Colonic mucosa (tissue), 4 donors: Measurements from ENCODE around the gene GFI1B. TPM values are rescaled to one million over a fixed set of nuclear protein-coding genes. Genes with fewer than 3 reads are reported as not detected.

Experiments
- DNase-seq: peaks from one replicate; pipeline ENCODE4 v3.0.0-alpha.2; 2020
- H3K27ac ChIP-seq: fragments of 200-600 bp; one replicate; pipeline ENCODE4 v1.8.0; 2021
- H3K27me3 ChIP-seq: fragments of 200-600 bp; one replicate; pipeline ENCODE4 v1.8.0; 2021
- H3K36me3 ChIP-seq: fragments of 200-600 bp; one replicate; pipeline ENCODE4 v1.8.0; 2021
- H3K4me1 ChIP-seq: fragments of 200-600 bp; one replicate; pipeline ENCODE4 v1.8.0; 2021; ENCODE audit warnings: mild to moderate bottlenecking
- H3K4me3 ChIP-seq: fragments of 200-600 bp; one replicate; pipeline ENCODE4 v1.8.0; 2021
- H3K9ac ChIP-seq, 2 donors: one replicate each; pipeline ENCODE4 v1.7.0; 2013; ENCODE audit warnings: control low read depth in 2 of 2, low read depth in 2 of 2, low read length in 2 of 2
- H3K9me3 ChIP-seq: fragments of 200-600 bp; one replicate; pipeline ENCODE4 v1.8.0; 2021
- intact Hi-C: fragments of 100-400 bp; cut with DNase I; formaldehyde crosslinking; loops from one replicate; pipeline ENCODE4 v1.14.1; 2022
- total RNA-seq, 2 donors: library from RNA; stranded (reverse); fragmentation: NEBNext Ultra II Directional in 1 of 2; extraction: Animal tissue kit (Norgen Biotek cat#: 25700) in 1 of 2; gene quantifications; one replicate each; pipeline ENCODE4 v1.2.1, GENCODE V29; 2021
- TF ChIP-seq, protein P1 (sequence below): fragments of 200-600 bp; IDR thresholded peaks from one replicate; pipeline ENCODE4 v1.8.0; 2022; ENCODE audit warnings: antibody characterized with exemption, mild to moderate bottlenecking
- donor health status: healthy.
- donor health status: DM: no; HTN: no; CAD: no.
- donor health status: DM: no; HTN: no; CAD: no.

Gene GFI1B
- total RNA-seq, 2 donors from 2014 or later, result 1.1 to 1.3 TPM

DNA sequence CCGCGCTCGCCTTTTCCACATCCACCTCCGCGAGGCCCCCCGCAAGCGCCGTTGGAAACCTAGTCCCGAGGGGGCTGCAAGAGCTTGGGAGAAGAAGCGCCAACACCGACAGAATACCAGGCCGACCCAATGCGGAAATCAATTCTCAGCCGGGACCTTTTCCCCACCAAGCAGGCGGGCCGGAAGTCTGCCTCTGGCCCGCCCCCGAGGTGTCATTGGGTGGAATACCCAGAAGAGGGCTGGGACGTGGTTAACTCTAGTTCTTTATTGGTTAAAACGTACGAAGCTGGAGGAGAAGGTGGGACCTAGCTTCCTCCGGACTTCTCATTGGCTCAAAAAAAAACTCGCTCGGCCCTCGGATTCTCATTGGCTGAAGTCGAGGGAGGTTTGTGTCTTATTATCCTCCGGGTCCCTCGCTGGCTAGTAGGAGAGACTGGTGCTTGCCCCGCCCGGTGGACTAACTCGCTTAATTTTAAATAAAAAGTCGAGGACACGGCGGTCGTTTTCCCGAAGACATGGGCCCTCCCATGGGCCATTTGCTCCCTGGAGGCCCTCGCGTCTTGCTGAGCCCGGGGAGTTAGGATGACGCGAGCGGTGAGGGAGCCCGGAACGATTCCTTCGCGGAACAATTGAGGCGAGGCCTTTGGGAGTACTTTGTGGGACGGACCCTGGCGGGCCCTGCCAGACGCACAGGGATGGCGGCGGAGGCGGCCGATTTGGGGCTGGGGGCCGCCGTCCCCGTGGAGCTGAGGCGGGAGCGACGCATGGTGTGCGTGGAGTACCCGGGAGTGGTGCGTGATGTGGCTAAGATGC, 52.0 kb downstream of the GFI1B start, which contains the start of gene GTF3C5:
TSS of gene GTF3C5 (plus strand) at position 681 of the 813 bp plus-strand sequence. CDS start at position 696, 15 bp downstream.
- TF ChIP-seq, protein P1, sequence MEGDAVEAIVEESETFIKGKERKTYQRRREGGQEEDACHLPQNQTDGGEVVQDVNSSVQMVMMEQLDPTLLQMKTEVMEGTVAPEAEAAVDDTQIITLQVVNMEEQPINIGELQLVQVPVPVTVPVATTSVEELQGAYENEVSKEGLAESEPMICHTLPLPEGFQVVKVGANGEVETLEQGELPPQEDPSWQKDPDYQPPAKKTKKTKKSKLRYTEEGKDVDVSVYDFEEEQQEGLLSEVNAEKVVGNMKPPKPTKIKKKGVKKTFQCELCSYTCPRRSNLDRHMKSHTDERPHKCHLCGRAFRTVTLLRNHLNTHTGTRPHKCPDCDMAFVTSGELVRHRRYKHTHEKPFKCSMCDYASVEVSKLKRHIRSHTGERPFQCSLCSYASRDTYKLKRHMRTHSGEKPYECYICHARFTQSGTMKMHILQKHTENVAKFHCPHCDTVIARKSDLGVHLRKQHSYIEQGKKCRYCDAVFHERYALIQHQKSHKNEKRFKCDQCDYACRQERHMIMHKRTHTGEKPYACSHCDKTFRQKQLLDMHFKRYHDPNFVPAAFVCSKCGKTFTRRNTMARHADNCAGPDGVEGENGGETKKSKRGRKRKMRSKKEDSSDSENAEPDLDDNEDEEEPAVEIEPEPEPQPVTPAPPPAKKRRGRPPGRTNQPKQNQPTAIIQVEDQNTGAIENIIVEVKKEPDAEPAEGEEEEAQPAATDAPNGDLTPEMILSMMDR, result no peak
- intact Hi-C loops, result loop anchor here (5.0 kb wide), 1 partner anchor 117 kb away; no protein-coding TSS in a partner anchor

DNA sequence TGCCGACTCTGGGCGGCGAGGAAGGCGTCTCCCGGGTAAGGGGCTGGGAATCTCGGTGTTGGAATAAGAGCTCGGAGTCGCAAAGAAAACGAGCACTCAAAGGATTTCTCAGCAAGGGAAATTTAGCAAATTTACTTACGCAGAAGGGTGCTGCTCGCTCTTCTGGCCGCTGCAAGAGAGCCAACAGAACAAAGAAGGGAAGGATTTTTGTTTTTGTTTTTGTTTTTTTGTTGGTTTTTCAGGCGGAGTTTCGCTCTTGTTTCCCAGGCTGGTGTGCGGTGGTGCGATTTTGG, 52.6 kb downstream of the GFI1B start:
- Histone ChIP-seq H3K27ac (peak overlapping the region; percentile 78), H3K9me3 (no peaks in the 10 kb centered on the region), H3K4me3 (peak overlapping the region; percentile 77), H3K36me3 (no peaks in the 10 kb centered on the region), H3K4me1 (peaks cover 9% of the 10 kb centered on the region), H3K27me3 (no peaks in the 10 kb centered on the region), H3K9ac (peak overlapping the region; percentile 90 to 93)
- intact Hi-C loops, result loop anchor here (5.0 kb wide), 1 partner anchor 116 kb away; no protein-coding TSS in a partner anchor
- DNase-seq, result no peak
- TF ChIP-seq, protein P1, result no peak

More for the DNA sequence above, 52.0 kb downstream of the GFI1B start, which contains the start of gene GTF3C5:
- peak within 1 kb of the TSS; percentile 77 for H3K4me3 ChIP-seq
- H3K27ac ChIP-seq, result peak within 1 kb of the TSS; percentile 78
- peak; percentile 95 for DNase-seq
- H3K36me3 ChIP-seq, result no peaks in the 10 kb centered on the region
- no peaks in the 10 kb centered on the region for H3K9me3 ChIP-seq
- H3K4me1 ChIP-seq, result peaks cover 9% of the 10 kb centered on the region
- H3K27me3 ChIP-seq, result no peaks in the 10 kb centered on the region
- H3K9ac ChIP-seq, result peak within 1 kb of the TSS; percentile 93 to 99

DNA sequence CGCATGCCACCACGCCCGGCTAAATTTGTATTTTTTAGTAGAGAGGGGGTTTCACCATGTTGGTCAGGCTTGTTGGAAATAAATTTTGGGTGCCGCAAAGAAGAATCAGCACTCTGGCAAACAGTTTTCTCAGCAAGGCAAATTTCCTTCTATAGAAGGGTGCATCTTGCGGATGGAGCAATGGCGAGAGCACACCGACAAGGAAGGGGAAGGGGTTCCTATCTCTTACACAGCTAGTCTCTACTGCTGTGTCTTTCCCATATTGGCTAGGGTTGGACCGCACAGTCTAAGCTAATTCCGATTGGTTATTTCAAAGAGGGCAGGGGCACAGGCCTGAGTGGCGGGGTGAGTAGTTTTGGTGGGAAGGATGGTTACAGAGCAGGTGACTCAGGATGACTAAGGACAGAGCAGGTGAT, 53.0 kb downstream of the GFI1B start:
- H3K4me1 ChIP-seq, result peaks cover 9% of the 10 kb centered on the region
- H3K9ac ChIP-seq, result peak overlapping the region; percentile 90 to 93
- no peaks in the 10 kb centered on the region for H3K27me3 ChIP-seq
- no peaks in the 10 kb centered on the region for H3K9me3 ChIP-seq
- TF ChIP-seq, protein P1, result no peak
- peak overlapping the region; percentile 77 for H3K4me3 ChIP-seq
- no peak overlapping the region for H3K27ac ChIP-seq
- no peaks in the 10 kb centered on the region for H3K36me3 ChIP-seq
- intact Hi-C loops, result loop anchor here (5.0 kb wide), 1 partner anchor 116 kb away; no protein-coding TSS in a partner anchor
- no peak for DNase-seq

DNA sequence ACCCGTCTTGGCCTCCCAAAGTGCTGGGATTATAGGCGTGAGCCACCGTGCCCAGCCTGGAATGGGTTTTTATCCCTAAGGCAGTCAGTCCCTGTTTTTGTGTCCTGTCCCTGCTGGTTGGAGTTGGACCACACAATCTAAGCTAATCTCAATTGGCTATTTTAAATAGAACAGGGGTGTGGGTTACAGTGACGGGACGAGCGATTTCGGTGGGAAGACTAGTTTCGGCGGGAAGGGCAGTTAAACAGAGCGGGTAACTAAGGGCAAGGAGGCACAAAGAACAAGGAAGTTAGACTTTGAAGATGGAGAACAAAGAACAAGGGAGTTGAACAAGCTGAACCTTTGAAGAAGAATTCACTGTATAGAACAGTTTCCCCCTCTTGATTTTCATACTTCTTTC, 53.7 kb downstream of the GFI1B start:
- Histone ChIP-seq H3K36me3 (no peaks in the 10 kb centered on the region), H3K4me1 (peaks cover 9% of the 10 kb centered on the region), H3K4me3 (no peak overlapping the region), H3K9me3 (no peaks in the 10 kb centered on the region), H3K9ac (no peak overlapping the region), H3K27ac (no peak overlapping the region), H3K27me3 (no peaks in the 10 kb centered on the region)
- TF ChIP-seq, protein P1, result no peak
- intact Hi-C loops, result loop anchor here (5.0 kb wide), 1 partner anchor 115 kb away; no protein-coding TSS in a partner anchor
- no peak for DNase-seq

DNA sequence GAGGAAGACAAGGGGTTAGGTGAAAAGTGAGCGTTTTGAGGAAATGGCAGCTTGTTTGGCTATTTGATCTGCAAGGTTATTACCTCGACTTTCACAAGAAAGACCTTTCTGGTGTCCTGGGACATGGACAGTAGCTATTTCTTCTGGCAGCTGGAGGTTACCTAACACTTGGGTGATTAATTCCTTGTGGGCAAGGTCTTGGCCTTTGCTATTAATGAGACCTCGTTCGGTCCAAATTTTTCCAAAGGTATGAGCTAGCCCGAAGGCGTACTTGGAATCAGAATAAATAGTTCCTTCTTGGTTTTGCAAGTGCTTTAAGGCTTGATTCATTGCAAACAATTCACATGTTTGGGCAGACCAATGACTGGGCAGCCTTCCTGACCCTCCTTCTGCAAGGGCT, 57.2 kb downstream of the GFI1B start:
- Histone ChIP-seq H3K27ac (no peak overlapping the region), H3K9me3 (no peaks in the 10 kb centered on the region)
- TF ChIP-seq, protein P1, result no peak

More for the DNA sequence above, 57.2 kb downstream of the GFI1B start:
- H3K4me1 ChIP-seq, result peaks cover 9% of the 10 kb centered on the region
- no peak overlapping the region for H3K9ac ChIP-seq
- no peak overlapping the region for H3K4me3 ChIP-seq
- intact Hi-C loops, result no loop called here
- no peaks in the 10 kb centered on the region for H3K36me3 ChIP-seq
- DNase-seq, result no peak
- H3K27me3 ChIP-seq, result no peaks in the 10 kb centered on the region
